Measurements from ENCODE around the gene ATM.
"Not testable (repeated sequence)": the region's sequence is repeated elsewhere in the genome, so short reads cannot be mapped to it uniquely, and the experiment has no call there.

Gene ATM

GRCh38 chr11:108223348-108224149, 682 bp downstream of the ATM start:
- no peak for DNase-seq

- no peak for DNase-seq
Measured at GRCh38 chr11:108224366-108224765, 1.5 kb downstream of the ATM start.

- DNase-seq, result no peak
Measured at GRCh38 chr11:108224911-108225786, 2.3 kb downstream of the ATM start.

GRCh38 chr11:108226036-108226435, 3.2 kb downstream of the ATM start:
- no peak for DNase-seq

GRCh38 chr11:108228251-108228650, 5.4 kb downstream of the ATM start:
- DNase-seq, result no peak

GRCh38 chr11:108233277-108233945, 10.5 kb downstream of the ATM start:
- no peak for DNase-seq

- DNase-seq, result no peak
Measured at GRCh38 chr11:108235192-108235591, 12.3 kb downstream of the ATM start.

GRCh38 chr11:108235633-108236032, 12.8 kb downstream of the ATM start:
- DNase-seq, result no peak

- DNase-seq, result no peak
Measured at GRCh38 chr11:108237058-108237481, 14.2 kb downstream of the ATM start.

GRCh38 chr11:108239076-108239475, 16.2 kb downstream of the ATM start:
- no peak for DNase-seq

GRCh38 chr11:108241330-108242037, 18.6 kb downstream of the ATM start:
- no peak for DNase-seq

- DNase-seq, result no peak
Measured at GRCh38 chr11:108242422-108242821, 19.6 kb downstream of the ATM start.

GRCh38 chr11:108246308-108246707, 23.4 kb downstream of the ATM start:
- DNase-seq, result no peak

GRCh38 chr11:108246885-108247284, 24.0 kb downstream of the ATM start:
- no peak for DNase-seq

- DNase-seq, result no peak
Measured at GRCh38 chr11:108253176-108253575, 30.3 kb downstream of the ATM start.

GRCh38 chr11:108269583-108269982, 46.7 kb downstream of the ATM start:
- no peak for DNase-seq

GRCh38 chr11:108276985-108277616, 54.2 kb downstream of the ATM start:
- DNase-seq, result not testable (repeated sequence)

- no peak for DNase-seq
Measured at GRCh38 chr11:108278546-108278945, 55.7 kb downstream of the ATM start.

- no peak for DNase-seq
Measured at GRCh38 chr11:108278954-108279353, 56.1 kb downstream of the ATM start.

- no peak for DNase-seq
Measured at GRCh38 chr11:108286370-108286769, 63.5 kb downstream of the ATM start.

- DNase-seq, result no peak
Measured at GRCh38 chr11:108286956-108287355, 64.1 kb downstream of the ATM start.

- not testable (repeated sequence) for DNase-seq
Measured at GRCh38 chr11:108289066-108289465, 66.2 kb downstream of the ATM start.

All from right hindlimb (tissue), 1 donor.